ENCODE results near the gene FOXO1. TPM values are rescaled to one million over a fixed set of nuclear protein-coding genes. Genes with fewer than 3 reads are reported as not detected.

The FOXO1 gene
- total and polyA plus RNA-seq, 9 of the 15 experiments (the other 6 are each of a cell fraction or from before 2014, with no cell fraction given): 0.04 to 0.73 (median 0.20) TPM

DNA sequence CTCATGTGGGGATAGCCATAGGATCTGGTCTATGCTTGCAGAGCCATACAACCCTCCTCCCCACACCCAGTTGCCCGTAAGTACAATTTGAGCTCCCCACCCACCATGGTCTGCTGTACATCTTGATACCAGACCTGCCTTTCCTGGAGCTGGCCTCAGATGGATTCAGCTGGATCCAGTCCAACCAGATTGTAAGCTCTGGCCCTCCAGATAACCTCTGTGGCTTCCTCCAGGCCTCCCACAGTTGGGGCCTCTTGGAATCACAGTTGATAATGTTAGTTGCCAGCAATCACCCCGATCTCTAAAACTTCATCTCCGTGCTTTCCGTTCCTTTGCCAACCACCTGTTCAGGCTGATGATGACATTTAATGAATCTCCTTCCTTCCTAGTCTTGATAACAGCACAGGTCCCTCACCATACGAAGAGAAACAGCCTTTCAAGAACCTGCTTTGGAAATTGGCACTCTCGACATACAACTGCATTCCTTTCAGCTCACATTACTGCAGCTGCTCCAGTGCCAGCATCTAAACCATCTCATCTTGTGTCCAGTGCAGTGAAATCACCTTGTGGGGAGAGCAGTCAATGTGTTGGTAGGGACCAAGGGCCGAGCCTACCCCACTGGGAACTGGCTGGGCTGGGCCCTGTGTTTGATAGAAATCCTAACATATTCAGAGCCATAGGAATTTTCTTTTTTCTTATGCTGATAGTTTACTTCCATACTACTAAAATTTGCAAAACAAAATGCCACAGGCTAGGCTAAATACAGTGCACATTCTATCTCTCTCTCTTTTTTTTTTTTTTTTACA lies 15.1 kb upstream of the FOXO1 start (continued):
- TF ChIP-seq, protein P1, sequence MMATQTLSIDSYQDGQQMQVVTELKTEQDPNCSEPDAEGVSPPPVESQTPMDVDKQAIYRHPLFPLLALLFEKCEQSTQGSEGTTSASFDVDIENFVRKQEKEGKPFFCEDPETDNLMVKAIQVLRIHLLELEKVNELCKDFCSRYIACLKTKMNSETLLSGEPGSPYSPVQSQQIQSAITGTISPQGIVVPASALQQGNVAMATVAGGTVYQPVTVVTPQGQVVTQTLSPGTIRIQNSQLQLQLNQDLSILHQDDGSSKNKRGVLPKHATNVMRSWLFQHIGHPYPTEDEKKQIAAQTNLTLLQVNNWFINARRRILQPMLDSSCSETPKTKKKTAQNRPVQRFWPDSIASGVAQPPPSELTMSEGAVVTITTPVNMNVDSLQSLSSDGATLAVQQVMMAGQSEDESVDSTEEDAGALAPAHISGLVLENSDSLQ (IDR thresholded peaks at IDR 0.05): no peak
- TF ChIP-seq YY1 (IDR thresholded peaks at IDR 0.05; ENCODE audit: borderline replicate concordance in 1 of 3, control insufficient read depth in 1 of 3, extremely low read depth in 1 of 3, insufficient read depth in 3 of 3, insufficient read length in 1 of 3, insufficient replicate concordance in 2 of 3, low read depth in 1 of 3, low read length in 2 of 3): no peak
- TF ChIP-seq HLTF (IDR thresholded peaks at IDR 0.05): no peak
- peak; percentile 77 for TF ChIP-seq CBFA2T2 (conservative IDR thresholded peaks at IDR 0.05)
- no peak for TF ChIP-seq RBM14 (IDR thresholded peaks at IDR 0.05; ENCODE audit: borderline replicate concordance, insufficient read depth, low read depth, low read length)
- no peak for TF ChIP-seq MYC (IDR thresholded peaks at IDR 0.05; ENCODE audit: low read depth, low read length)
- TF ChIP-seq MYC (CRISPR knock-in tag; IDR thresholded peaks at IDR 0.05; ENCODE audit: borderline replicate concordance, low read depth): no peak
- TF ChIP-seq, protein P2, sequence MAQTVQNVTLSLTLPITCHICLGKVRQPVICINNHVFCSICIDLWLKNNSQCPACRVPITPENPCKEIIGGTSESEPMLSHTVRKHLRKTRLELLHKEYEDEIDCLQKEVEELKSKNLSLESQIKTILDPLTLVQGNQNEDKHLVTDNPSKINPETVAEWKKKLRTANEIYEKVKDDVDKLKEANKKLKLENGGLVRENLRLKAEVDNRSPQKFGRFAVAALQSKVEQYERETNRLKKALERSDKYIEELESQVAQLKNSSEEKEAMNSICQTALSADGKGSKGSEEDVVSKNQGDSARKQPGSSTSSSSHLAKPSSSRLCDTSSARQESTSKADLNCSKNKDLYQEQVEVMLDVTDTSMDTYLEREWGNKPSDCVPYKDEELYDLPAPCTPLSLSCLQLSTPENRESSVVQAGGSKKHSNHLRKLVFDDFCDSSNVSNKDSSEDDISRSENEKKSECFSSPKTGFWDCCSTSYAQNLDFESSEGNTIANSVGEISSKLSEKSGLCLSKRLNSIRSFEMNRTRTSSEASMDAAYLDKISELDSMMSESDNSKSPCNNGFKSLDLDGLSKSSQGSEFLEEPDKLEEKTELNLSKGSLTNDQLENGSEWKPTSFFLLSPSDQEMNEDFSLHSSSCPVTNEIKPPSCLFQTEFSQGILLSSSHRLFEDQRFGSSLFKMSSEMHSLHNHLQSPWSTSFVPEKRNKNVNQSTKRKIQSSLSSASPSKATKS (CRISPR knock-in tag; IDR thresholded peaks at IDR 0.05): no peak
- no peak for TF ChIP-seq NCOA2 (IDR thresholded peaks at IDR 0.05; ENCODE audit: partially characterized antibody in 2 of 2)
- TF ChIP-seq NFIX (CRISPR knock-in tag; IDR thresholded peaks at IDR 0.05; ENCODE audit: low read depth): no peak
- TF ChIP-seq, protein P3, sequence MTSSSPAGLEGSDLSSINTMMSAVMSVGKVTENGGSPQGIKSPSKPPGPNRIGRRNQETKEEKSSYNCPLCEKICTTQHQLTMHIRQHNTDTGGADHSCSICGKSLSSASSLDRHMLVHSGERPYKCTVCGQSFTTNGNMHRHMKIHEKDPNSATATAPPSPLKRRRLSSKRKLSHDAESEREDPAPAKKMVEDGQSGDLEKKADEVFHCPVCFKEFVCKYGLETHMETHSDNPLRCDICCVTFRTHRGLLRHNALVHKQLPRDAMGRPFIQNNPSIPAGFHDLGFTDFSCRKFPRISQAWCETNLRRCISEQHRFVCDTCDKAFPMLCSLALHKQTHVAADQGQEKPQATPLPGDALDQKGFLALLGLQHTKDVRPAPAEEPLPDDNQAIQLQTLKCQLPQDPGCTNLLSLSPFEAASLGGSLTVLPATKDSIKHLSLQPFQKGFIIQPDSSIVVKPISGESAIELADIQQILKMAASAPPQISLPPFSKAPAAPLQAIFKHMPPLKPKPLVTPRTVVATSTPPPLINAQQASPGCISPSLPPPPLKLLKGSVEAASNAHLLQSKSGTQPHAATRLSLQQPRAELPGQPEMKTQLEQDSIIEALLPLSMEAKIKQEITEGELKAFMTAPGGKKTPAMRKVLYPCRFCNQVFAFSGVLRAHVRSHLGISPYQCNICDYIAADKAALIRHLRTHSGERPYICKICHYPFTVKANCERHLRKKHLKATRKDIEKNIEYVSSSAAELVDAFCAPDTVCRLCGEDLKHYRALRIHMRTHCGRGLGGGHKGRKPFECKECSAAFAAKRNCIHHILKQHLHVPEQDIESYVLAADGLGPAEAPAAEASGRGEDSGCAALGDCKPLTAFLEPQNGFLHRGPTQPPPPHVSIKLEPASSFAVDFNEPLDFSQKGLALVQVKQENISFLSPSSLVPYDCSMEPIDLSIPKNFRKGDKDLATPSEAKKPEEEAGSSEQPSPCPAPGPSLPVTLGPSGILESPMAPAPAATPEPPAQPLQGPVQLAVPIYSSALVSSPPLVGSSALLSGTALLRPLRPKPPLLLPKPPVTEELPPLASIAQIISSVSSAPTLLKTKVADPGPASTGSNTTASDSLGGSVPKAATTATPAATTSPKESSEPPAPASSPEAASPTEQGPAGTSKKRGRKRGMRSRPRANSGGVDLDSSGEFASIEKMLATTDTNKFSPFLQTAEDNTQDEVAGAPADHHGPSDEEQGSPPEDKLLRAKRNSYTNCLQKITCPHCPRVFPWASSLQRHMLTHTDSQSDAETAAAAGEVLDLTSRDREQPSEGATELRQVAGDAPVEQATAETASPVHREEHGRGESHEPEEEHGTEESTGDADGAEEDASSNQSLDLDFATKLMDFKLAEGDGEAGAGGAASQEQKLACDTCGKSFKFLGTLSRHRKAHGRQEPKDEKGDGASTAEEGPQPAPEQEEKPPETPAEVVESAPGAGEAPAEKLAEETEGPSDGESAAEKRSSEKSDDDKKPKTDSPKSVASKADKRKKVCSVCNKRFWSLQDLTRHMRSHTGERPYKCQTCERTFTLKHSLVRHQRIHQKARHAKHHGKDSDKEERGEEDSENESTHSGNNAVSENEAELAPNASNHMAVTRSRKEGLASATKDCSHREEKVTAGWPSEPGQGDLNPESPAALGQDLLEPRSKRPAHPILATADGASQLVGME (CRISPR knock-in tag; IDR thresholded peaks at IDR 0.05): no peak
- no peak for TF ChIP-seq PRPF4 (IDR thresholded peaks at IDR 0.05; ENCODE audit: insufficient read depth, low read depth, low read length, poor library complexity, severe bottlenecking)
